ENCODE data around the gene TTC3.

The TTC3 gene

GRCh38 chr21:37146320-37147235, 73.5 kb downstream of the TTC3 start:
- DNase-seq (ENCODE audit: low read depth) = no peak
- H3K4me3 ChIP-seq (ENCODE audit: low read depth, low read length) = no peak overlapping the region
- TF ChIP-seq MAX (IDR thresholded peaks at IDR 0.05; ENCODE audit: low read depth, low read length) = no peak
- TF ChIP-seq CTCF (IDR thresholded peaks at IDR 0.05; ENCODE audit: low read depth, low read length) = no peak
- TF ChIP-seq POLR2A (IDR thresholded peaks at IDR 0.05; ENCODE audit: extremely low read depth, insufficient read length) = no peak
- no peak for TF ChIP-seq MYC (IDR thresholded peaks at IDR 0.05; ENCODE audit: low read depth, low read length)

GRCh38 chr21:37149411-37149810, 76.4 kb downstream of the TTC3 start:
- no peak for DNase-seq (ENCODE audit: low read depth)
- H3K4me3 ChIP-seq (ENCODE audit: low read depth, low read length) = no peak overlapping the region
- no peak for TF ChIP-seq MYC (IDR thresholded peaks at IDR 0.05; ENCODE audit: low read depth, low read length)
- TF ChIP-seq POLR2A (IDR thresholded peaks at IDR 0.05; ENCODE audit: extremely low read depth, insufficient read length) = no peak
- no peak for TF ChIP-seq MAX (IDR thresholded peaks at IDR 0.05; ENCODE audit: low read depth, low read length)

GRCh38 chr21:37153196-37153934, 80.3 kb downstream of the TTC3 start:
- TF ChIP-seq MYC (IDR thresholded peaks at IDR 0.05; ENCODE audit: low read depth, low read length) (no peak), POLR2A (IDR thresholded peaks at IDR 0.05; ENCODE audit: extremely low read depth, insufficient read length) (no peak), CTCF (IDR thresholded peaks at IDR 0.05; ENCODE audit: low read depth, low read length) (no peak), MAX (IDR thresholded peaks at IDR 0.05; ENCODE audit: low read depth, low read length) (no peak)
- H3K4me3 ChIP-seq (ENCODE audit: low read depth, low read length) = no peak overlapping the region
- no peak for DNase-seq (ENCODE audit: low read depth)

GRCh38 chr21:37153935-37154350, 80.9 kb downstream of the TTC3 start:
- H3K4me3 ChIP-seq (ENCODE audit: low read depth, low read length) = no peak overlapping the region
- no peak for TF ChIP-seq POLR2A (IDR thresholded peaks at IDR 0.05; ENCODE audit: extremely low read depth, insufficient read length)
- no peak for TF ChIP-seq MYC (IDR thresholded peaks at IDR 0.05; ENCODE audit: low read depth, low read length)
- TF ChIP-seq CTCF (IDR thresholded peaks at IDR 0.05; ENCODE audit: low read depth, low read length) = no peak
- no peak for TF ChIP-seq MAX (IDR thresholded peaks at IDR 0.05; ENCODE audit: low read depth, low read length)
- DNase-seq (ENCODE audit: low read depth) = peak; percentile 21

GRCh38 chr21:37155186-37155585, 82.1 kb downstream of the TTC3 start:
- DNase-seq (ENCODE audit: low read depth) = no peak
- TF ChIP-seq CTCF (IDR thresholded peaks at IDR 0.05; ENCODE audit: low read depth, low read length) (no peak), MAX (IDR thresholded peaks at IDR 0.05; ENCODE audit: low read depth, low read length) (no peak), MYC (IDR thresholded peaks at IDR 0.05; ENCODE audit: low read depth, low read length) (no peak), POLR2A (IDR thresholded peaks at IDR 0.05; ENCODE audit: extremely low read depth, insufficient read length) (no peak)
- H3K4me3 ChIP-seq (ENCODE audit: low read depth, low read length) = no peak overlapping the region
